B cell (primary cell): ENCODE data around the gene EYS. TPM values are rescaled to one million over a fixed set of nuclear protein-coding genes. Genes with fewer than 3 reads are reported as not detected.

Source experiments
- ATAC-seq: fragments of 200-7000 bp; cut with Tn5 transposase; one replicate; pipeline ENCODE4 v1.10.0; 2021; ENCODE audit warnings: low read depth, mild to moderate bottlenecking, moderate number of reproducible peaks, moderate library complexity
- CTCF ChIA-PET: fragments of 350-600 bp; sonication (Branson Sonifier 250); formaldehyde crosslinking; loops from one replicate; lab custom pipeline; 2021; ENCODE audit warnings: antibody characterized with exemption, inconsistent platforms; lab: Charles Lee
- POLR2A ChIA-PET: fragments of 350-600 bp; sonication (Branson Sonifier 250); formaldehyde crosslinking; loops from one replicate; lab custom pipeline; 2021; ENCODE audit warnings: antibody characterized with exemption; lab: Charles Lee
- DNase-seq: peaks from one replicate; pipeline ENCODE4 v3.0.0; 2013
- H2AFZ ChIP-seq: 2 replicates; pipeline ENCODE4 v1.6.1; 2012; ENCODE audit warnings: mild to moderate bottlenecking, low read depth, low read length; ENCODE audit not compliant: insufficient read depth, poor library complexity, severe bottlenecking
- H3K27ac ChIP-seq, 2 donors: 1 replicate in 1 of 2; 2 replicates in 1 of 2; pipeline ENCODE4 v1.5.1; 2012 to 2013; ENCODE audit warnings: low read length in 2 of 2, mild to moderate bottlenecking in 2 of 2, moderate library complexity in 1 of 2
- H3K27me3 ChIP-seq, 4 experiments: fragments of 200-600 bp in 1 of 4; sonication (generic) in 1 of 4; replicated peaks in 1 of 4; 1 replicate in 2 of 4; 2 replicates in 2 of 4; pipeline versions ENCODE4 v1.6.1 to v1.7.0; 2013 to 2016; ENCODE audit warnings: low read length in 3 of 4, mild to moderate bottlenecking in 2 of 4, mixed read lengths in 1 of 4, moderate library complexity in 1 of 4; ENCODE audit not compliant: insufficient read depth in 4 of 4, control insufficient read depth in 3 of 4; ENCODE audit errors: control extremely low read depth in 1 of 4
- H3K36me3 ChIP-seq, 2 experiments: replicated peaks in 1 of 2; 1 replicate in 1 of 2; 2 replicates in 1 of 2; pipeline versions ENCODE4 v1.6.1 to v1.7.1; 2013; ENCODE audit warnings: low read length in 1 of 2; ENCODE audit not compliant: insufficient read depth in 2 of 2, control insufficient read depth in 1 of 2; ENCODE audit errors: control extremely low read depth in 1 of 2, extremely low read depth in 1 of 2
- H3K4me1 ChIP-seq, 2 donors: fragments of 200-600 bp in 1 of 2; sonication (generic) in 1 of 2; 1 replicate in 1 of 2; 2 replicates in 1 of 2; pipeline versions ENCODE4 v1.5.1 to v1.6.1; 2013 to 2017; ENCODE audit warnings: low read length in 2 of 2; ENCODE audit not compliant: control insufficient read depth in 2 of 2, insufficient read depth in 2 of 2
- H3K4me2 ChIP-seq: replicated peaks from 2 replicates; pipeline ENCODE3; 2012; ENCODE audit warnings: mild to moderate bottlenecking, low read depth, low read length; ENCODE audit not compliant: poor library complexity, severe bottlenecking
- H3K4me3 ChIP-seq, 5 experiments: fragments of 200-600 bp in 1 of 5; sonication (generic) in 1 of 5; 1 replicate in 3 of 5; 2 replicates in 2 of 5; pipeline versions ENCODE4 v1.5.1 to v1.7.0; 2011 to 2016; ENCODE audit warnings: low read length in 4 of 5, mild to moderate bottlenecking in 4 of 5, low read depth in 2 of 5, control low read depth in 1 of 5, moderate library complexity in 1 of 5; ENCODE audit not compliant: insufficient read depth in 1 of 5; ENCODE audit errors: control extremely low read depth in 1 of 5, extremely low read depth in 1 of 5
- H3K79me2 ChIP-seq: fragments of 200-600 bp; sonication (generic); one replicate; pipeline ENCODE4 v1.6.0; 2016; ENCODE audit warnings: low read length; ENCODE audit not compliant: control insufficient read depth, insufficient read depth
- H3K9ac ChIP-seq: fragments of 200-600 bp; sonication (generic); 2 replicates; pipeline ENCODE4 v1.6.1; 2017; ENCODE audit warnings: mild to moderate bottlenecking, low read length, moderate library complexity
- H3K9me3 ChIP-seq, 3 donors: one replicate each; pipeline versions ENCODE4 v1.6.1 to v1.7.1; 2013; ENCODE audit warnings: low read length in 2 of 3; ENCODE audit not compliant: control insufficient read depth in 2 of 3, insufficient read depth in 1 of 3; ENCODE audit errors: control extremely low read depth in 1 of 3
- H4K20me1 ChIP-seq: 2 replicates; pipeline ENCODE4 v1.6.0; 2012; ENCODE audit warnings: mild to moderate bottlenecking, low read length; ENCODE audit not compliant: insufficient read depth, control insufficient read depth, poor library complexity, severe bottlenecking
- H3K27ac Mint-ChIP-seq: one replicate; pipeline ENCODE4 v1.8.0; 2021; ENCODE audit warnings: mixed read lengths
- H3K27me3 Mint-ChIP-seq: one replicate; pipeline ENCODE4 v1.8.0; 2021; ENCODE audit warnings: mixed read lengths
- H3K4me1 Mint-ChIP-seq: one replicate; pipeline ENCODE4 v1.8.0; 2021; ENCODE audit warnings: mixed read lengths
- H3K4me3 Mint-ChIP-seq: one replicate; pipeline ENCODE4 v1.8.0; 2021; ENCODE audit warnings: mixed read lengths
- H3K9me3 Mint-ChIP-seq: one replicate; pipeline ENCODE4 v1.8.0; 2022; ENCODE audit warnings: mixed read lengths; ENCODE audit not compliant: insufficient read depth
- EZH2 ChIP-seq: IDR thresholded peaks from 2 replicates; pipeline ENCODE4 v1.6.1; 2012; ENCODE audit warnings: borderline replicate concordance, low read depth, mild to moderate bottlenecking, moderate library complexity, low read length; ENCODE audit not compliant: insufficient read depth, poor library complexity, severe bottlenecking
- WGBS: methylation state at CpG from one replicate; pipeline ENCODE4 v1.1.5; 2013; ENCODE audit warnings: missing lambda C conversion rate; ENCODE audit not compliant: insufficient coverage; 5-methylcytosine and 5-hydroxymethylcytosine counted together
- intact Hi-C: fragments of 100-400 bp; cut with micrococcal nuclease; formaldehyde crosslinking; loops from one replicate; pipeline ENCODE4 v1.10.0; 2022
- polyA plus RNA-seq: library from polyadenylated mRNA; depleted of rRNA; stranded (reverse); fragments of >200 nt; gene quantifications from 2 replicates; pipeline ENCODE4 v1.2.3, GENCODE V29; 2012
- total RNA-seq, 2 donors: library from RNA; stranded (reverse); fragments of 120-200 nt in 1 of 2; gene quantifications; 1 replicate in 1 of 2; 2 replicates in 1 of 2; pipeline versions ENCODE4 v1.2.3 to v1.2.4, GENCODE V29; 2013 to 2022
- TF ChIP-seq, protein P1 (sequence below): fragments of 200-600 bp; IDR thresholded peaks from one replicate; pipeline ENCODE4 v1.8.0; 2022; ENCODE audit warnings: antibody characterized with exemption, mild to moderate bottlenecking

The EYS gene
- total and polyA plus RNA-seq, 2 donors (not counting 1 experiment from before 2014, with no cell fraction given), result not detected

DNA sequence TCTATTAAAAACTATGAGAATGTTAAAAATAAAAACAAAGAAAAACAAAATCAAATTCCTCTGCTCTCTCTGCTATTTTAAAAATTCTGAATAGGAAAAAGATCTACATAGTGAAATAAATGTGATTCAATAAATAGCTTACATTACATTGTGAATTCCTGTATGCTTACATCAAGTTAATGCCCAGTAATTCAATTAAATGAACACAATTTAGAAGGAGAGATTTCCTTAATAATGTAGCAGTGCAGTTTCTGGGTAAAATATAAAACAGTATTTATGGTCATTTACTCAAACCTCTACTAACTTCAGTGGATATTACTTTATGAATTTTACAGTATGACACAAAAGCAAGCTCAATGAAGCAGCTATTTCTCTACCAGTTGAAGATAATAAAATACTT is 594.6 kb downstream of the EYS start:
- Histone ChIP-seq H3K9me3 (no peaks in the 10 kb centered on the region), H3K4me3 (no peak overlapping the region), H3K79me2 (no peaks in the 10 kb centered on the region), H3K9ac (no peak overlapping the region), H3K4me2 (no peak overlapping the region), H2AFZ (no peak overlapping the region), H3K27me3 (no peaks in the 10 kb centered on the region), H3K27ac (no peak overlapping the region), H4K20me1 (no peaks in the 10 kb centered on the region), H3K4me1 (no peaks in the 10 kb centered on the region), H3K36me3 (no peaks in the 10 kb centered on the region)
- H3K9me3 Mint-ChIP-seq, result peaks cover 3% of the 10 kb centered on the region
- no peak overlapping the region for H3K27ac Mint-ChIP-seq
- H3K27me3 Mint-ChIP-seq, result no peaks in the 10 kb centered on the region
- TF ChIP-seq EZH2, result no peak
- TF ChIP-seq, protein P1, sequence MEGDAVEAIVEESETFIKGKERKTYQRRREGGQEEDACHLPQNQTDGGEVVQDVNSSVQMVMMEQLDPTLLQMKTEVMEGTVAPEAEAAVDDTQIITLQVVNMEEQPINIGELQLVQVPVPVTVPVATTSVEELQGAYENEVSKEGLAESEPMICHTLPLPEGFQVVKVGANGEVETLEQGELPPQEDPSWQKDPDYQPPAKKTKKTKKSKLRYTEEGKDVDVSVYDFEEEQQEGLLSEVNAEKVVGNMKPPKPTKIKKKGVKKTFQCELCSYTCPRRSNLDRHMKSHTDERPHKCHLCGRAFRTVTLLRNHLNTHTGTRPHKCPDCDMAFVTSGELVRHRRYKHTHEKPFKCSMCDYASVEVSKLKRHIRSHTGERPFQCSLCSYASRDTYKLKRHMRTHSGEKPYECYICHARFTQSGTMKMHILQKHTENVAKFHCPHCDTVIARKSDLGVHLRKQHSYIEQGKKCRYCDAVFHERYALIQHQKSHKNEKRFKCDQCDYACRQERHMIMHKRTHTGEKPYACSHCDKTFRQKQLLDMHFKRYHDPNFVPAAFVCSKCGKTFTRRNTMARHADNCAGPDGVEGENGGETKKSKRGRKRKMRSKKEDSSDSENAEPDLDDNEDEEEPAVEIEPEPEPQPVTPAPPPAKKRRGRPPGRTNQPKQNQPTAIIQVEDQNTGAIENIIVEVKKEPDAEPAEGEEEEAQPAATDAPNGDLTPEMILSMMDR, result no peak
- CTCF ChIA-PET, result no interaction called here
- no peak overlapping the region for H3K4me3 Mint-ChIP-seq
- ATAC-seq (no peak), DNase-seq (no peak)
- intact Hi-C loops, result no loop called here
- POLR2A ChIA-PET, result no interaction called here
- no peaks in the 10 kb centered on the region for H3K4me1 Mint-ChIP-seq

DNA sequence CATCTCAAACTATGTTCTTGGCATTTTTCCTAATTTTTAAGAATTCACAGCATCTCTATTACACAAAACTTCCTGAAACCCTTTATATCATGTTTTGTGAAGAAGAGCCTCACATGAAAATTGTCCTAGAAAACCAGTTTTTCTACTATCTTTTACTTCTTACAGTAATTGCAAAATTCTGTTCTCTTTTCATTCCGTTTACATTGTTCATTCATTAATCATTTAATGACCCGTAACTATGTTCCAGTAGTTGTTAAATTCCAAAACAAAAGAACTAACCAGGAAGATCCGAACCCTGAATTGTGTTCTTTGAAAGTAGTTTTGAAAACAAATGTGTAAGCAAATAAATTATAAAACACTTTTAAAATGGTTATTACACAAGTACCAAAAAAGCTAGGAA is 597.0 kb downstream of the EYS start:
- Histone ChIP-seq H3K9ac (no peak overlapping the region), H3K27ac (no peak overlapping the region), H2AFZ (no peak overlapping the region), H4K20me1 (no peaks in the 10 kb centered on the region), H3K4me2 (no peak overlapping the region), H3K36me3 (no peaks in the 10 kb centered on the region), H3K79me2 (no peaks in the 10 kb centered on the region), H3K4me1 (no peaks in the 10 kb centered on the region), H3K4me3 (no peak overlapping the region), H3K27me3 (no peaks in the 10 kb centered on the region), H3K9me3 (no peaks in the 10 kb centered on the region)
- H3K9me3 Mint-ChIP-seq, result peaks cover 8% of the 10 kb centered on the region
- no CpG with 5 or more reads among the region's 3 CpGs for WGBS
- TF ChIP-seq EZH2, result no peak
- TF ChIP-seq, protein P1, result no peak
- CTCF ChIA-PET, result no interaction called here
- H3K4me3 Mint-ChIP-seq, result no peak overlapping the region
- no peak overlapping the region for H3K27ac Mint-ChIP-seq
- no peak for DNase-seq
- intact Hi-C loops, result no loop called here
- H3K4me1 Mint-ChIP-seq, result no peaks in the 10 kb centered on the region
- H3K27me3 Mint-ChIP-seq, result no peaks in the 10 kb centered on the region
- POLR2A ChIA-PET, result no interaction called here
- ATAC-seq, result no peak
